GM21717 (cell line): Measurements from ENCODE around the gene GPR78.
"Not testable (repeated sequence)": the region's sequence is repeated elsewhere in the genome, so short reads cannot be mapped to it uniquely, and the experiment has no call there.

Experiments
- ATAC-seq: cut with Tn5 transposase; IDR thresholded peaks from one replicate; pipeline ENCODE4 v1.9.1; 2021; ENCODE audit warnings: mild to moderate bottlenecking, moderate library complexity; ENCODE audit not compliant: unreplicated experiment

Gene GPR78

GRCh38 chr4:8560265-8561047, 19.7 kb upstream of the GPR78 start:
- no peak for ATAC-seq

GRCh38 chr4:8564595-8564994, 15.6 kb upstream of the GPR78 start:
- ATAC-seq: no peak

- no peak for ATAC-seq
Measured at GRCh38 chr4:8568068-8568668, 12.0 kb upstream of the GPR78 start.

- no peak for ATAC-seq
Measured at GRCh38 chr4:8570201-8570600, 10.0 kb upstream of the GPR78 start.

GRCh38 chr4:8571702-8572685, 8.2 kb upstream of the GPR78 start:
- no peak for ATAC-seq

- ATAC-seq: no peak
Measured at GRCh38 chr4:8573266-8573665, 6.9 kb upstream of the GPR78 start.

GRCh38 chr4:8574796-8575370, 5.3 kb upstream of the GPR78 start:
- no peak for ATAC-seq

GRCh38 chr4:8575457-8575856, 4.7 kb upstream of the GPR78 start:
- ATAC-seq: no peak

GRCh38 chr4:8576591-8576990, 3.6 kb upstream of the GPR78 start:
- ATAC-seq: not testable (repeated sequence)

- no peak for ATAC-seq
Measured at GRCh38 chr4:8577046-8577445, 3.1 kb upstream of the GPR78 start.

- ATAC-seq: no peak
Measured at GRCh38 chr4:8577972-8578371, 2.2 kb upstream of the GPR78 start.

- ATAC-seq: no peak
Measured at GRCh38 chr4:8578717-8579116, 1.5 kb upstream of the GPR78 start.

GRCh38 chr4:8579526-8580320, 469 bp upstream of the GPR78 start:
- ATAC-seq: no peak

GRCh38 chr4:8581094-8581861, 1.1 kb downstream of the GPR78 start:
- no peak for ATAC-seq

GRCh38 chr4:8582016-8582415, 1.8 kb downstream of the GPR78 start:
- no peak for ATAC-seq

GRCh38 chr4:8582436-8582835, 2.2 kb downstream of the GPR78 start:
- no peak for ATAC-seq

- ATAC-seq: no peak
Measured at GRCh38 chr4:8582941-8583654, 2.9 kb downstream of the GPR78 start.

GRCh38 chr4:8583655-8584025, 3.4 kb downstream of the GPR78 start:
- no peak for ATAC-seq

GRCh38 chr4:8585186-8585585, 5.0 kb downstream of the GPR78 start:
- no peak for ATAC-seq
